A549 (cell line): ENCODE measurements around the gene ZNF846. TPM values are rescaled to one million over a fixed set of nuclear protein-coding genes. Genes with fewer than 3 reads are reported as not detected.
"Not testable (repeated sequence)": the region's sequence is repeated elsewhere in the genome, so short reads cannot be mapped to it uniquely, and the experiment has no call there.

Source experiments
- ATAC-seq, 2 experiments: fragments of 200-7000 bp in 1 of 2; fragments of >200 bp in 1 of 2; cut with Nextera tagmentation in 1 of 2; cut with Tn5 transposase in 1 of 2; 3 replicates each; pipeline versions ENCODE4 v1.8.0 to v1.9.1; 2018 to 2020; ENCODE audit warnings: mild to moderate bottlenecking in 1 of 2, moderate library complexity in 1 of 2
- CTCF ChIA-PET: fragments of 300-600 bp; sonication (Branson Sonifier 250); formaldehyde crosslinking; extraction: SDS; loops from one replicate; lab custom pipeline; 2021; ENCODE audit warnings: antibody characterized with exemption, inconsistent platforms; lab: Yijun Ruan, JAX
- POLR2A ChIA-PET: fragments of 350-600 bp; formaldehyde crosslinking; extraction: SDS; loops from one replicate; lab custom pipeline; 2021; ENCODE audit warnings: antibody characterized with exemption, inconsistent platforms; lab: Yijun Ruan, JAX
- DNase-seq, 2 experiments: peaks; one replicate each; pipeline versions ENCODE4 v3.0.0 to v3.0.0-alpha.2; 2011 to 2016; ENCODE audit warnings: low read depth in 1 of 2, low spot score in 1 of 2
- FAIRE-seq: peaks from 2 replicates; lab custom pipeline; 2011; peaks lifted over from hg19 to GRCh38; lab: Jason Lieb, UNC
- H3K27ac ChIP-seq, 2 experiments: fragments of >200 bp; sonication (Bioruptor Twin); formaldehyde crosslinking; 3 replicates each; pipeline ENCODE4 v1.5.1; 2016 to 2017
- H3K4me1 ChIP-seq: fragments of >200 bp; sonication (Bioruptor Twin); formaldehyde crosslinking; 3 replicates; pipeline ENCODE4 v1.6.1; 2016
- H3K4me2 ChIP-seq: fragments of >200 bp; sonication (Bioruptor Twin); formaldehyde crosslinking; 3 replicates; pipeline ENCODE4 v1.6.1; 2016
- H3K4me3 ChIP-seq: fragments of >200 bp; sonication (Bioruptor Twin); formaldehyde crosslinking; 3 replicates; pipeline ENCODE4 v1.5.1; 2016
- H3K9me3 ChIP-seq: fragments of >200 bp; sonication (Bioruptor Twin); formaldehyde crosslinking; 3 replicates; pipeline ENCODE4 v1.6.1; 2016
- CBX8 ChIP-seq: fragments of 200-600 bp; sonication (generic); IDR thresholded peaks from 2 replicates; pipeline ENCODE4 v1.6.1; 2016
- CHD4 ChIP-seq: fragments of 200-600 bp; sonication (generic); IDR thresholded peaks from 2 replicates; pipeline ENCODE4 v1.6.1; 2016; ENCODE audit warnings: antibody characterized with exemption, mild to moderate bottlenecking, borderline replicate concordance
- EHMT2 ChIP-seq: fragments of 200-600 bp; sonication (generic); IDR thresholded peaks from 2 replicates; pipeline ENCODE4 v1.6.1; 2016; ENCODE audit warnings: antibody characterized with exemption, low read depth, mild to moderate bottlenecking, moderate library complexity
- FOSL2 ChIP-seq, 2 experiments: fragments of 450-650 bp in 1 of 2; fragments of >200 bp in 1 of 2; sonication (Bioruptor Twin) in 1 of 2; formaldehyde crosslinking; IDR thresholded peaks; 2 replicates each; pipeline versions ENCODE4 v1.5.0 to v1.6.1; 2016 to 2020; ENCODE audit warnings: mild to moderate bottlenecking in 1 of 2, moderate library complexity in 1 of 2
- FOXS1 ChIP-seq: fragments of 250-450 bp; sonication (Bioruptor Pico); IDR thresholded peaks from 2 replicates; pipeline ENCODE4 v1.5.0; 2020; ENCODE audit warnings: mild to moderate bottlenecking, moderate library complexity
- HEYL ChIP-seq: fragments of 250-450 bp; sonication (Bioruptor Pico); IDR thresholded peaks from 2 replicates; pipeline ENCODE4 v1.8.0; 2021; ENCODE audit warnings: mild to moderate bottlenecking, moderate library complexity
- HOXA7 ChIP-seq: fragments of 250-450 bp; sonication (Bioruptor Pico); IDR thresholded peaks from 2 replicates; pipeline ENCODE4 v1.5.0; 2020; ENCODE audit warnings: mild to moderate bottlenecking, moderate library complexity
- HOXB13 ChIP-seq: fragments of 250-450 bp; sonication (Bioruptor Pico); IDR thresholded peaks from 2 replicates; pipeline ENCODE4 v1.5.0; 2020; ENCODE audit warnings: low read depth, mild to moderate bottlenecking, moderate library complexity
- KDM5A ChIP-seq: fragments of 200-600 bp; sonication (generic); IDR thresholded peaks from 2 replicates; pipeline ENCODE4 v1.6.1; 2016; ENCODE audit warnings: antibody characterized with exemption, mild to moderate bottlenecking
- NFE2L2 ChIP-seq: fragments of 150-350 bp; conservative IDR thresholded peaks from 2 replicates; pipeline ENCODE4 v1.6.1; 2014; ENCODE audit warnings: low read length
- PHF8 ChIP-seq: fragments of 200-600 bp; sonication (generic); IDR thresholded peaks from 2 replicates; pipeline ENCODE4 v1.6.1; 2016; ENCODE audit warnings: low read depth, mild to moderate bottlenecking, antibody characterized with exemption, moderate library complexity, borderline replicate concordance
- POLR2AphosphoS2 ChIP-seq: conservative IDR thresholded peaks from 2 replicates; pipeline ENCODE4 v1.6.1; 2012; ENCODE audit warnings: low read length, improper control_type of control experiment, inconsistent platforms
- RFX5 ChIP-seq: fragments of 450-650 bp; IDR thresholded peaks from 2 replicates; pipeline ENCODE4 v1.7.1; 2014; ENCODE audit warnings: antibody characterized with exemption, mild to moderate bottlenecking, moderate library complexity
- TP53 ChIP-seq: fragments of 250-450 bp; sonication (Bioruptor Pico); IDR thresholded peaks from 2 replicates; pipeline ENCODE4 v1.5.0; 2021; ENCODE audit warnings: mild to moderate bottlenecking, moderate library complexity
- ZNF302 ChIP-seq: fragments of 250-450 bp; sonication (Bioruptor Pico); IDR thresholded peaks from 2 replicates; pipeline ENCODE4 v1.9.0; 2021; ENCODE audit warnings: inconsistent platforms, mild to moderate bottlenecking, moderate library complexity
- WGBS: methylation state at CpG from one replicate; pipeline ENCODE4 v1.1.6; 2017; ENCODE audit errors: missing lambda C conversion rate; 5-methylcytosine and 5-hydroxymethylcytosine counted together
- polyA plus RNA-seq, 4 experiments: library from polyadenylated mRNA; depleted of rRNA in 3 of 4; stranded (reverse); fragments of >200 nt; fragmentation: RNase III in 1 of 4; extraction: RNeasy Plus Mini Kit Qiagen cat#74134 plus additional on column Dnase treatment in 1 of 4; gene quantifications; 2 replicates in 3 of 4; 3 replicates in 1 of 4; pipeline ENCODE4 v1.2.3, GENCODE V29; 2011 to 2017
- TF ChIP-seq, protein P1 (sequence below): fragments of >200 bp; sonication (Bioruptor Twin); formaldehyde crosslinking; IDR thresholded peaks from 3 replicates; pipeline ENCODE4 v1.5.1; 2016
- TF ChIP-seq, protein P2 (sequence below): IDR thresholded peaks from 2 replicates; pipeline ENCODE4 v1.6.1; 2012
- TF ChIP-seq, protein P3 (sequence below): fragments of 200-600 bp; sonication (generic); IDR thresholded peaks from 2 replicates; pipeline ENCODE4 v1.6.1; 2016; ENCODE audit warnings: antibody characterized with exemption, mild to moderate bottlenecking, moderate library complexity
- TF ChIP-seq, protein P4 (sequence below): fragments of 250-450 bp; sonication (Bioruptor Pico); IDR thresholded peaks from 2 replicates; pipeline ENCODE4 v1.5.0; 2020; ENCODE audit warnings: low read depth, mild to moderate bottlenecking, moderate library complexity

ZNF846 gene
- polyA plus RNA-seq, 2 of the 4 experiments (the other 2 are of a cell fraction) = 2.1 to 4.5 TPM

DNA sequence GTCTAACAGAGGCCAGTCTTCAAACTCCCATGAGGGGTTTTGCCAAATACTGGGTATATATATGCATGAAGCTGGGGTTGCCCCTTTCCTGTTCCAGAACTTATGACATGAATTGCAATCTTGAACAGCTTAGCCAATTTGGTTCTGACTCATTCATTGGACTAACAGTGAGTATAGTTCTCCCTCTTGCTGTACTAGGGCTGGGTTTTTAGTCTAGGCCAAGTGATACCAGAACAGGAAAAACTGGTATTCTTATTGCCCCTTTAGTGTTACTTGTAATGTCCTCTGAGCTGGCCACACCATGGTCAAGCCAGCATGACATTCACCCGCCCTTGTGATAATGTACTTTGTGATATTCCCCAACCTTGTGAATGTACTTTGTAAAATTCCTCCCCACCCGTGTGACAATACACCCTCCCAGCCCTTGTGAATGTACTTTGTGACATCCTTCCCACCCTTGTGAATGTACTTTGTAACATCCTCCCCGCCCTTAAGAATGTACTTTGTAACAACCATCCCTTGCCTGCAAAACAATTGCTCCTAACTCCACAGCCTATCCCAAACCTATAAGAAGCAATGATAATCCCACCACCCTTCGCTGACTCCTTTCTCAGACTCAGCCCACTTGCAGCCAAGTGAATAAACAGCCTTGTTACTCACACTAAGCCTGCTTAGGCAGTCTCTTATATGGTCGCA lies 26.9 kb downstream of the ZNF846 start (continued):
- TF ChIP-seq, protein P1, sequence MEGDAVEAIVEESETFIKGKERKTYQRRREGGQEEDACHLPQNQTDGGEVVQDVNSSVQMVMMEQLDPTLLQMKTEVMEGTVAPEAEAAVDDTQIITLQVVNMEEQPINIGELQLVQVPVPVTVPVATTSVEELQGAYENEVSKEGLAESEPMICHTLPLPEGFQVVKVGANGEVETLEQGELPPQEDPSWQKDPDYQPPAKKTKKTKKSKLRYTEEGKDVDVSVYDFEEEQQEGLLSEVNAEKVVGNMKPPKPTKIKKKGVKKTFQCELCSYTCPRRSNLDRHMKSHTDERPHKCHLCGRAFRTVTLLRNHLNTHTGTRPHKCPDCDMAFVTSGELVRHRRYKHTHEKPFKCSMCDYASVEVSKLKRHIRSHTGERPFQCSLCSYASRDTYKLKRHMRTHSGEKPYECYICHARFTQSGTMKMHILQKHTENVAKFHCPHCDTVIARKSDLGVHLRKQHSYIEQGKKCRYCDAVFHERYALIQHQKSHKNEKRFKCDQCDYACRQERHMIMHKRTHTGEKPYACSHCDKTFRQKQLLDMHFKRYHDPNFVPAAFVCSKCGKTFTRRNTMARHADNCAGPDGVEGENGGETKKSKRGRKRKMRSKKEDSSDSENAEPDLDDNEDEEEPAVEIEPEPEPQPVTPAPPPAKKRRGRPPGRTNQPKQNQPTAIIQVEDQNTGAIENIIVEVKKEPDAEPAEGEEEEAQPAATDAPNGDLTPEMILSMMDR = no peak
- TF ChIP-seq CHD4 (no peak), NFE2L2 (no peak)

DNA sequence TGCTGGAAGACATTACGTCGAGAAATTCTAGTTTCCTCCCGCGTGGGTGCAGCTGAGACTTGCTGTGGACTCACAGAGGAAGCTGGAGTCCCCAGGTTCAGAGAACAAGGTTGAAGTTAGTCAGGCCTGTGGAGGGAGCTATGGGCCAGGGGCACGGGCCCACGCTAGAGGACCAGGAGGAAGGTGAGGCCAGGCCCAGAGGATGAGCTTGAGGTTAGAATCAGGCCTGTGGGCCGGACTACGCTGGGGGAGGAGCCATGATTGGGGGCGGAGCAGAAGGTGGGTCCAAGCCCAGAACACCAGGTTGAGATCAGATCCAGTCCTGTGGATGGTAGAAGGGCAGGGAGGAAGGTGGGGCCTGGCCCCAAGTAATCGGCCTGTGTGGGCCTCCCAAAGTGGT lies 32.6 kb downstream of the ZNF846 start:
- TF ChIP-seq, protein P2, sequence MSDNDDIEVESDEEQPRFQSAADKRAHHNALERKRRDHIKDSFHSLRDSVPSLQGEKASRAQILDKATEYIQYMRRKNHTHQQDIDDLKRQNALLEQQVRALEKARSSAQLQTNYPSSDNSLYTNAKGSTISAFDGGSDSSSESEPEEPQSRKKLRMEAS = no peak
- TF ChIP-seq HEYL (CRISPR knock-in tag) (no peak), POLR2AphosphoS2 (no peak), HOXB13 (CRISPR knock-in tag) (no peak), RFX5 (no peak), FOXS1 (CRISPR knock-in tag) (no peak), HOXA7 (CRISPR knock-in tag) (no peak), KDM5A (no peak), EHMT2 (no peak), CHD4 (no peak), ZNF302 (no peak), PHF8 (no peak), CBX8 (no peak), TP53 (CRISPR knock-in tag) (no peak), FOSL2 (IDR thresholded peaks at IDR 0.05) (no peak), FOSL2 (CRISPR knock-in tag; IDR thresholded peaks at IDR 0.05) (no peak)
- TF ChIP-seq, protein P3, sequence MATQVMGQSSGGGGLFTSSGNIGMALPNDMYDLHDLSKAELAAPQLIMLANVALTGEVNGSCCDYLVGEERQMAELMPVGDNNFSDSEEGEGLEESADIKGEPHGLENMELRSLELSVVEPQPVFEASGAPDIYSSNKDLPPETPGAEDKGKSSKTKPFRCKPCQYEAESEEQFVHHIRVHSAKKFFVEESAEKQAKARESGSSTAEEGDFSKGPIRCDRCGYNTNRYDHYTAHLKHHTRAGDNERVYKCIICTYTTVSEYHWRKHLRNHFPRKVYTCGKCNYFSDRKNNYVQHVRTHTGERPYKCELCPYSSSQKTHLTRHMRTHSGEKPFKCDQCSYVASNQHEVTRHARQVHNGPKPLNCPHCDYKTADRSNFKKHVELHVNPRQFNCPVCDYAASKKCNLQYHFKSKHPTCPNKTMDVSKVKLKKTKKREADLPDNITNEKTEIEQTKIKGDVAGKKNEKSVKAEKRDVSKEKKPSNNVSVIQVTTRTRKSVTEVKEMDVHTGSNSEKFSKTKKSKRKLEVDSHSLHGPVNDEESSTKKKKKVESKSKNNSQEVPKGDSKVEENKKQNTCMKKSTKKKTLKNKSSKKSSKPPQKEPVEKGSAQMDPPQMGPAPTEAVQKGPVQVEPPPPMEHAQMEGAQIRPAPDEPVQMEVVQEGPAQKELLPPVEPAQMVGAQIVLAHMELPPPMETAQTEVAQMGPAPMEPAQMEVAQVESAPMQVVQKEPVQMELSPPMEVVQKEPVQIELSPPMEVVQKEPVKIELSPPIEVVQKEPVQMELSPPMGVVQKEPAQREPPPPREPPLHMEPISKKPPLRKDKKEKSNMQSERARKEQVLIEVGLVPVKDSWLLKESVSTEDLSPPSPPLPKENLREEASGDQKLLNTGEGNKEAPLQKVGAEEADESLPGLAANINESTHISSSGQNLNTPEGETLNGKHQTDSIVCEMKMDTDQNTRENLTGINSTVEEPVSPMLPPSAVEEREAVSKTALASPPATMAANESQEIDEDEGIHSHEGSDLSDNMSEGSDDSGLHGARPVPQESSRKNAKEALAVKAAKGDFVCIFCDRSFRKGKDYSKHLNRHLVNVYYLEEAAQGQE = no peak
- TF ChIP-seq, protein P1 = no peak
- TF ChIP-seq, protein P4, sequence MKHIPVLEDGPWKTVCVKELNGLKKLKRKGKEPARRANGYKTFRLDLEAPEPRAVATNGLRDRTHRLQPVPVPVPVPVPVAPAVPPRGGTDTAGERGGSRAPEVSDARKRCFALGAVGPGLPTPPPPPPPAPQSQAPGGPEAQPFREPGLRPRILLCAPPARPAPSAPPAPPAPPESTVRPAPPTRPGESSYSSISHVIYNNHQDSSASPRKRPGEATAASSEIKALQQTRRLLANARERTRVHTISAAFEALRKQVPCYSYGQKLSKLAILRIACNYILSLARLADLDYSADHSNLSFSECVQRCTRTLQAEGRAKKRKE (CRISPR knock-in tag) = no peak
- no peaks in the 10 kb centered on the region for H3K4me1 ChIP-seq
- 40% methylated on average over 10 of the region's 10 CpGs for WGBS
- H3K4me3 ChIP-seq = no peak overlapping the region
- DNase-seq (no peak), FAIRE-seq (no peak), ATAC-seq (no peak)
- peaks cover 13% of the 10 kb centered on the region; the same call in 2 of the 3 replicates for H3K9me3 ChIP-seq
- no peak overlapping the region for H3K4me2 ChIP-seq
- H3K27ac ChIP-seq = no peak overlapping the region
- POLR2A ChIA-PET = no interaction called here
- CTCF ChIA-PET = no interaction called here

DNA sequence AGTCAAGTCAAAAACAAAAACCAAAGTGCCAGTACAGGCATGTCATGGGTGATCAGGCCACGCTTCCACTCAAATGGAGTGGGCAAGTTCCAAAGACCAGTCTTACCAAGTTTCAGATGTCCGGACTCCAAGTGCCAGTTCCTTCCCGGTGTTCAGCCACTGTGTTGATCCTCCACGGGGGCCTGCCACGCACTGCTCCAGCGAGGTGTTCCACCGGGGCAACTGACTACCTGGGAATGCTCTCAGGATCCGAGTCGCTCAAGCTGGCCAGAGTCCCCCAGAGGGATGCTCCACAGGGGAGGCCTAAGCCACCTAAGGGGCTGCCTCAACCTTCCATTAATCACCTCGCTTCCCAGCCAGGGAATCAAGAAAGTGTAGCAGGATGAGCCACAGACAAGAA lies 38.5 kb downstream of the ZNF846 start:
- H3K27ac ChIP-seq, POLR2A ChIA-PET, H3K4me1 ChIP-seq, CTCF ChIA-PET, H3K4me3 ChIP-seq, H3K9me3 ChIP-seq, DNase-seq, ATAC-seq, FAIRE-seq, H3K4me2 ChIP-seq: not testable (repeated sequence)
- WGBS = 11% methylated on average over 10 of the region's 10 CpGs
